DND-41 (cell line): ENCODE data around the gene PPIL1.

Experiments
- CTCF ChIP-seq: IDR thresholded peaks from 2 replicates; pipeline ENCODE4 v1.5.1; 2012; ENCODE audit warnings: borderline replicate concordance, low read length, moderate library complexity, mild to moderate bottlenecking; ENCODE audit not compliant: poor library complexity, severe bottlenecking; ENCODE audit errors: extremely low read depth
- EZH2 ChIP-seq: IDR thresholded peaks from 3 replicates; pipeline ENCODE4 v1.6.1; 2012; ENCODE audit warnings: borderline replicate concordance, low read depth, mild to moderate bottlenecking, moderate library complexity, low read length, inconsistent platforms; ENCODE audit not compliant: severe bottlenecking

GRCh38 chr6:36805096-36805797 is 69.4 kb downstream of the PPIL1 start:
- TF ChIP-seq EZH2 (no peak), CTCF (no peak)
